ENCODE results near the gene AGPAT2.

DNA sequence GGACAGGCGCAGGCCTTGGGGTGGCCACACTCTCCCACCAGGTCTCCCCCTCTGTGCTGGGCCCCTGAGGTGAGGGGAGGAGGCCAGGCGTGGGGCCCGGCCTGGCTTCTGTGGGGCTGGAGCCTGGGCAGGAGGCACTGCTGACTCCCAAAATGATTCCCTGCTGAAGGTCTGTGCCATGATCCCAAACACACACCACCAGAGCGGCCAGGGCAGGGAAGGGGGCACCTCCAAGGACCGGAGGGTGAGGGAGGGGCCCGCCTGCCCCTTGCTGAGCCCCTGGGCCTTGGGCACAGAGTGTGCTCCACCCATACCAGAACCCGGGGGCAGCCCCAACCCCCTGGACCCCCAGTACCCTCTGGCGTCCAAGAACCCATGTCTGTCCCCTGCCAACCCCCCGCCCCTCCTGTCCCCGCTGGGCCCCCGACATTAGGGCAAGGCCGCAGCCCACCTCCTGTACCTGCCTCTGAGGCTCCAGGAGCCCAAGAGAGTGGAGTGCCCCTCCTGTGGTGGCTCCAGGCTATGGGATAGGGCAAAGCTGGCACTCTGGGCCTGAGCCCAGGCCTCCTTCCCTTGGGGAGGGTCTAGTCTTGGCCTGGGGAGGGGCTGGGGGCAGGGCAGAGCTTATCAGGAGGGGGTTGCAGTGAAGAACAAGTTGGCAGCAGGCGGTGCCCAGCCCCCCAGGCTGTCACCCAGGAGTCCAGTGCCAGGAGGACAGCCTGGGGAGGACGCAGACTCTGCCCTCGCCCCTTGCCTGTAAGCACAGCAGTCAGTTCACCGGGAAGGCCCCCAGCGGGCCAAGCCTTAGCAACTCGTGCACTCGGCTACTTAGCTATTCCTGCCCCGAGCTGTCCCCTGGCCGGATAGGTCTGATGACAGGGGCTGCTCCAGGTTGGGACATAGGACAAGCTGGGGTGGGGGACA is 27.1 kb downstream of the AGPAT2 start:
- TF ChIP-seq CTCF (IDR thresholded peaks at IDR 0.05; ENCODE audit: low read depth, low read length) (no peak), EZH2phosphoT487 (IDR thresholded peaks at IDR 0.05; ENCODE audit: low read depth) (no peak)
